ENCODE measurements around the gene AFAP1.

AFAP1 gene

DNA sequence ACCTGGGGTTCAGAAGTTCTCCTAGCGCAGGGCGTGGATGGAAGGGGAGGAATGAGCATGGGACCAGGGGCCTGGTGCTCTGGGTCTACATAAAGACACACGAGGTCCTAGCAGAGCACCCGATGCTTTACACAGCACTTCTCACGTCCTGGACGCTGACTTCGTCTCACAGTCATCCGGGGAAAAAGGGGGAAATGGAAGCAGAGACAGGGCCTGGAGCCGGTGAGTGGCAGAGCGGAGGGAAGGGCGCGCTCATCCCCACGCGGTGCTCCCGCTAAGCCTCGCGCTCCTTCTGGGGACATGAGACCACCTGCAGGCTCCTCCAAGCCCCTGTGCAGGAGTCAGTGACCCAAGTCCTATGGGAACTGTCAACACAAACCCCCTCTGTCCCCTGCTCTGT, 157.7 kb downstream of the AFAP1 start:
- no peak for DNase-seq (ENCODE audit: low spot score)

DNA sequence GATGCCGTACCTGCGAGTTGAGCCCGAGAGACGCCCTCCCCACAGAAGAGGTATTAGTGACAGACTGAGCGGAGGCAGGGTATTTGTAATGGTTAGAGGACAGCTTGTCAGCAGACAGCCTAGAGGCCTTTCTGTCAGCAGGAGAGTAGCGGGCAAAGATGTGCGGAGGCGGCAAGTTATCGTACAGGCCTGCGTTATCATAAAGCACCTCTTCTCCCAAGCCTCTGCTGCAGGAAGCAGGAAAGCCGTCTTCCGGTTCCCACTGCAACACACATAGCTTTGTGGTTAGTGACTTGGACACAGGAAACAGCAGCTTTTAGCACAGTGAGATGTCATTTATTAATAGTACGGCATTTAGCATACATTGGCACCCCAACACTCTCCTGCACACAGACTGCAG, 158.3 kb downstream of the AFAP1 start:
- peak; percentile 61 for DNase-seq (ENCODE audit: low spot score)

DNA sequence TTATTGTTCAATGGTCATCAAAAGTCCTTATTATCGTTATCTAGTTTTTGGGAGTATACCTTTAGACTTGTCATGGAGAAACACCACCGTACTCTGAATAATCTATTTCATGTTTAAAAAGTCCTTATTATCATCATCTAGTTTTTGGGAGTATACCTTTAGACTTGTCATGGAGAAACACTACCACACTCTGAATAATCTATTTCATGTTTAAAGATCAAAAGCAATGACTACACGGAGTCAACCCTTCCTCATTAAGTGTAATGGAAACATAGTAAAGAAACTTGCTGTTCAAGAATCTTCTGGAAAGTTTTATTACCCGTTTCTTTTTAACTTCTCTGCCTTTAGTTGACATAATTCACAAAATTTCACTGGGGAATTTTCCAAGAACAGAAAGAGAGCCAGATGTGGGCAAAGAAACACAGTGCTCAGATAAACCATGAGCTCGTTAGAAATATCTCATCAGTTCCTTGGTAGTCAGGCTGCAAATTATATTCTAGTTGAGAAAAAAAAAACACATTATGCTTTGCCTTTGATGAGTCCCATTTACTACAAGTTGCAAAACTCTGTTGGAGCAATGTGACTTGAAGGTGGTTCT, 158.8 kb downstream of the AFAP1 start:
- no peak for DNase-seq (ENCODE audit: low spot score)

DNA sequence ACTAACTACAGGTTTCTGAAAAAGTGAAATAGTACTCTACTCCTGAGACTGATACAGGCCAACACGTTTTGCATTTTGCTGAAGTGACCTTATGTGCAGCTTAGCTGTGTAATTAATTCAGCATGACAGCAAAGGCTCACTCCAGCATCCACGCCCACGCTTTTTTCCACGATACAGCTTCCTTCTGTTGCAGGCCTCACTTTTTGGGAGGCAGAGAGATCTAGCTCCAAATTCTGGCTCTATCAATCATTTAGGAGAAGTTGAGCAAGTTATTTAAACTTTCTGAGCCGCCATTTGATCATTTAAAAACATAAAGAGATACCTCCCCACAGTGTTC, 160.3 kb downstream of the AFAP1 start:
- peak; percentile 56 for DNase-seq (ENCODE audit: low spot score)

DNA sequence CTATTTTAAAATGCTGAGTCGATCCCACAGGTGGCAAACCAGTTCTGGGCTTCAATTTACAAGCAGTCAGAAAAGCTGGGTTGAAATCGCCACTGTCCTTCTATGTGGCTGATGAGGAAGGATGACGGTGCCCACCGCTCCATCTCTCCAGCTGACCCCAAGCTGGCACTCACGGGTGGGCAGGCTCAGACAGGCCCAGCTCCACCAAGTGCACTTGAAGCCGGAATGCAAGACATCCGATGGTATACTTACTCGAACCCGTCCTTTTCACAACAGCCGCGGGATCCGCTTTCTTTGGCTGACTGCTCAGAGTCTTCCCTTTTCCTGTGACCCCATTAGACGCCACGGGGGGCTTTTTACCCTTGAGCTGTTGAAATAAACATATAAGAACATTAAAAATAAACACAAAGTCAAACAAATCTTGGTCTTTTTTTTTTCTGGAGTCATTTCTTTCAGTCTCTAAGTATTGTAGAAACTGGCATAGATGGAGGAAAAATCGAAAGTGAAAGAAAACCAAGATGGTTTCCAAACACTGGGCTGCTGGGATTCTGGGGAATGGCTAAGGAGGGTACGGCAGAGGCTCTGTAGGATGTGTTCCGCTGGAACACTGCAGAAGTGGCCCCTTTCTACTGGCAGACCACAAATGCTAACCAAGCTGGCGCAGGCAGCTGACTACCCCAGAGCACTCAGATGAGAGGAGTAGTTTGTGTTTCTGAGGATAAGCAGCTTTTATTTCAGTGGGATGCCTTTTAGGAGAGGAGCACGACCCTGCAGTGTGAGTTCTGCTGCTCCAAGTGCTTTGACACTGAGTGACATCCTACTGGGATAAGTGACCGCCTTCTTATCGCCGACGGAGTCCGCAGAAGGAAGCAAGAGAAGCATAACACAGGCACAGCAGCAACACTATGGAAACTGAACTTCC, 160.9 kb downstream of the AFAP1 start:
- no peak for DNase-seq (ENCODE audit: low spot score)

DNA sequence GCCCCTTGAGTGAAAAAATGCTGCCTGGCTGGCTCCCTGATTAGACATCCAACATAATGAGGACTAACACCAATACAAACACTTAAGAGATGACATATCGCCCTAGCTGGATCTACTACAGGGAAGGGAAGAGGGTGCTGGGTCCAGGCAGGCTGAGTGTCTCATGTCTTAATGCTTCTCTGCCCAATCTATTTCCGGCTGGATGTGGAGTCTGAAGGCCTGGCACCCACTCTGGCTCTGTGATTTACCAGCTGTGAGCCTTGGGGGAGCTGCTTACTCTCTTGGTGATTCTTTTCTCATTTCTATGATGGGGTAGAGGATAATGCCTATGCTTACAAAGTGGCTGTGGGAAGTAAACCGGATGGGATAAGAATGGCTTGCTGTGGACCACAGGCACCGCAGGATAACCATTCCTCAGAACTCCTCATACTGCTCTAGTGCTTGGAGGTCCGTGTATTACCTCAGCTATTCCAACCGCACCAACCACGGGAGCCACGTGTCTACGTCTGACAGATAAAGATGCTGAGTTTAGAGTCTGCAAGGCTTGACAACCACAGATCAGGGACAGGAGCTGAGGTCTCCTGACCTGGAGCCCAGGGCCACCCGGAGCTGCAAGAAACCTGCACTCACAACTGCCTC, 161.7 kb downstream of the AFAP1 start:
- DNase-seq (ENCODE audit: low spot score), result no peak

DNA sequence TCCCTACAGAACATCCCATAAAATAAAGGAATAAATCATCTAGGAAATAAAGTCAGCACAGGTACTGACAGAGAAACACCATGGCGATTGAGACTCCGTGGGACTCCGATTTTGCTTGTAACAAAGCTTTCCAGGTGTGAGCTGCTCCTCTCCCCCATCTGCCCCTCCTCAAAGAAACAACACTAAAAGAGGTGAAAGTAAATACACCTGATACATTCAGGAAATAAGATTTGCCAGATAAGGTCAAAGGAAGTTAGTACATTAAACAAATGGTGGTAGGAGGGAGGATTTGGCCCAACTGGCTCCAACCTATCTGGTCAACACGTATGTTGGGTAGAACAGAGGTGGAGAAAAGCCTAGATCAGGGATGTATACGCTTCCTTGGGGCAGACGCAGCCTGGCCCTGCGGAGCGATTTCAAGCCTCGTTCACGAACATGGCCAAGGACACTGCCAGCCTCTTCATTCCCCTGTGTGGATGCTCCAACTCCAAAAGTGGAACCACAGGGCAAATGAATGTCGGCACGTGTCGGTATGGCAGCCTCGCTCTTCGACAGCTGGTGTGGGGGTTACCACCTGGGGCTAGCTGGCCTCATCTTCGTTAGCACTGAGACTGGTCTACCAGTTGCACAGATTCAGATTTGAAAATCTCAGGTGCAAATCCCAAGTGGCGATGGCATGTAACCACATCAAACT, 162.5 kb downstream of the AFAP1 start:
- DNase-seq (ENCODE audit: low spot score), result no peak

DNA sequence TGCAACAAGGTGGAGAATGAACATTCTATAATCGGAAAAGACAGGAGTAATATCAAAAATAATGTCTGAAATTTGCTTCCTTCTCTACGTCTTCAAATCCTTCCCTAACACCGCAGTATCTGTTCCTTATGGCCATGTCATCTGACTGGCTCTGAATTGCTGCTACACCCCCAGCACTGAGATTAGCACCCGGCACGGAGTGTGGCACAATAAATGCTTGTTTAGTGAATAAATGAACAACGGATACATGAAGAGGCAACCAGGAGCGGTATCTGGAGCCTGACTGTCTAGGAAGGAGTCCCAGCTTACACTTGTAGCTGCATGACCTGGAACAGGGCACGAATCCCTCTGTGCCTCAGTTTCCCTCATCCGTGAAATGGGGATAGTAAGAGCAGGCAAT, 164.3 kb downstream of the AFAP1 start:
- no peak for DNase-seq (ENCODE audit: low spot score)

DNA sequence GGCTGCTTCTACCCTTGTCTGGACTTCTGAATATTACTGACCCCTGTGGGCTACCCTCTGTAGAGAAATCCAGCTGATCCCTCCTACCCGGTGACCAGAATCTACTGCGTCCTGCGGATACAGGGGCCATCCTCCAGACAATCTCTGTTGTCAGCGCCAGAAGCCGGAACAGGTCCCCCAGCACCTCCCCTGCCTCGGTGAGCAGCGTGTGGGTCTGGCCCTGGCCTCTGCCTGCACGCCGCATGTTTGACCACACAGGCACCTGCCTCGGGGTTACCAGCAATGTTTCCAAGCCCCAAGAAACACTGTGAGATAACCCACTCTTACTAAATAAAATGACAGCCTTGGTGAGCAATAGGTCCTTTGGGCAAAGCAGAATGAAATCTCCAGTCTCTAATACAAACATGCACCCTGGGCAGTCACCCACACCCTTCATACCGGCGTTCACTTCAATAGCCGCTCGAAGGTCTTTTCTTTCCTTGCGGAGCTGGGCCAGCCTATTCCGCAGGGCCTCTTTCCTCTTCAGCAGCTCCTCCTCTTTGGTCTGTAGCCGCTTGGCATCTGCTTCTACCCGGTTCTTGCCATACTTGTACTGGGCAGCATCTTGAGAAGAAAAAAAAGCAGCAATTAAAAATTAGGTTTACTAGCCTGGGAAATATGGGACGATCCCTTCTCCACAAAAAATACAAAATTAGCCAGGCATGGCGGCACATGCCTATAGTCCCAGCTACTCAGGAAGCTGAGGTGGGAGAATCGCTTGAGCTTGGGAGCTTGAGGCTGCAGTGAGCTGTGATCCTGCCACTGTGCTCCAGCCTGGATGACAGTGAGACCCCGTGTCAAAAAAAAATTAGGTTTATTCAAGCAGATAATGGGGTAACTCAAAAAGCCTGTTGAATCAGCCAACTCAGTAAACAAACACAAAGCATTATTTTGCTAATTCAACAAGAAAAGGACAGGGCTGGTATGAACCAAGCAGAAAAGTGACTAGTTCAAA, 165.1 kb downstream of the AFAP1 start:
- no peak for DNase-seq (ENCODE audit: low spot score)

DNA sequence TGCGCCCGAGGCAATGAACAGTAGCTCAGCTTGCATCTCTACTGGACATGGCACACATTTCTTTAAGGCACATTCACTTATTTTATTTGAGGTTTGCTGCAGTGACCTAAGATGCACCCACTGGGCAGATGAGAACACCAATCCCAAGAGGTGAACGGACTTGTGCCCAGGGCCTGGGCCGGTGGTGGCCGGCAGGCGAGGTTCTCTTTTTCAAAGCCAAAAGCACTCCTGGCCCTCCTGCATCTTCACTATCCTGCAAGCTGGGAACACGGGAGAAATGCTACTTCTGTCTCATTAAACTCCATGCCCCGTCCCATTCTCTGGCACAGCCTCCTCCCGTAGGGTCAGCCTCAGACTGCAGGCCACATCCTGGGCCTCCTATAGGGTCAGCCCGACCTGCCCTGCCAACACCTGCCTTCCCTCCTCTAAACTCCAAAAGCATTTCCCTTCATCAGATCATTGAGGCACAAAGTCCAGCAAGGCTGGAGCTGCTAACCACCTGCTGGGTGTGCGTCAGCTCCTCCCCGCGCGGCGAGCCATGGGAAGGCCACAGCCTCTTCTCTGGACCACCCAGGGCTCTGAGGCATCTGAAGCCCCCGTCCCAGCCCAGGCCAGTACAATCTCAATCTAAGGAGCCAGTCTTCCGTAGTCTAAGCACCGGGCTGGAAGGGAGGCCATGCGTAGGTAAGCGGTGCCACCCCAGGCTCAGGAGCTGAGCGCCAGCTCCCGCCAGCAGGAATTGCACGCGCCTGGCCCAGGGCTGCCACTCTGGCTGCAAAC, 166.1 kb downstream of the AFAP1 start:
- DNase-seq (ENCODE audit: low spot score), result no peak

DNA sequence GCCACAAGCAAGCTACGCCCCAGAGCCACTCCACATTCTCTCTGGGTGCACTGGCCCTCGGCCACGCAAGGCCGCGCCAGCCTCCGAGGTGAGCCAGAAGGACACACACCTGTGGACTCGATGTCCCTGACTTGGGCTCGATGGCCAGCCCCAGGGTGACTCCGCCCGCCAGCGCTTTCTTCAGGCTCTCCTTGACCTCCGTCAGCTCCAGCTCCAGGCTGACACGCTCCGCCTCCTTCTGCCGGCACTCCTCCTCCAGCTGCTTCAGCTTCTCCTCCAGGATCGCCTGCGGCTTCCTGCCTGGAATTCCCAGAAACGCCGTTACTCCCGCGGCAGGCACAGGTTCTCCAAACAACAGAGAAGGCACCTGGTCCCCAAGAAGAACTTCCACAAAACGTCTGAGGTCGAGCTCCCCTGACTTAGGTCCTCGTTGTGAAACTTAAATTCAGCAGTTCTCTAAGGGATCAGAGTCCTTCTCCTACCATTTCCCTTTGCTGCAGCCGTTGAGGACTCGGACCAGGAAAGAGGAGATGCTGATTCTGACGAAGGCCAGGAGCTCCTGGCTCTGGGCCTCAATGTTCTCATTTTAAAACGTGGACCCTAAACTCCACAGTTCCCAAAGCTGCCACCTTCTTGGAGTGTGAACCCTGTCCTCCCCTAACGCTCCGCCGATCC, 166.8 kb downstream of the AFAP1 start:
- DNase-seq (ENCODE audit: low spot score), result no peak

DNA sequence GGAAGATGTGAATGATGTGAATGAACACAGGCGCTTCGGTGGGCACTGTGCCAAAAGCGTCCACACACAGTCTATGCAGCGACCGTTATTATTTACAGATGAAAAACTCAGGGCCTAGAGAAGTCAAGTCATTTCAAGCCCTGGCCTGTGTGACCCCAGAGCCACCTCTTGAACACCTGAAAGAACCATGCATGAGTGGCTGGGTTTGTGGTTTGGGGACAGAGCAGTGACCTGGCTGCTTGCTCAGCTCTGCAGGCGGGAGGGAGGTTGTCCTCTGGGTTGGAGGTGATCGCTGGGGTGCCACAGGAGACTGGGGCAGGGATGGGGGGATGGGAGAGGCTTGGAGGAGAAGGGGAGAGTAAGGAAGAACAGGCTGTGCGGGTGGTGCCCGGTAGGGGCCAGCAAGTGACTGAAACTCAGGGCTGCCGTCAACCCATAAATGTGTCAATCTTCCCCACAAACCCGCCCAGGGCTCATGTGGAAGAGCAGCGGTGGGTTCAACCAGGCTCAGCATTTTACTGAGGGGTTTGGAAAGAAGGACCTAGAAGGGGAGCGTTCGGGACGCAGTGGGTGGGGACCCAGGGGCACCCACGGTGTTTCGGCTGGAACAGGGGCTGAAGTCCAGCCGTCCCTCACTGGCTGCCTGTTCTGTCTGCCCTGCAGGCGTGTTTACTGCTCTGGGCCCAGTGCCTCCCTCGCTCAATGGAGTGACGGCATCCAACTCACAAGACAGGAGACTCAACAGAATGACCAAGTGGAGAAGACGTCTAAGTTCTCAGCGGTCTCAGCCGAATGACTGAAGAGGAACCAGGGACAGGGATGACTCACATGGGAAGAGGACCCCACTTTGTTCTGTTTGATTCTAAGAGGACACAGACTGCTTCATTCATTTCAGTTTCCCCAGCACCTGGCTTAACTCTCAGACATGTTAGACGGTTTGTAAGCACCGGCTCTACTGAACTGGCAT, 167.8 kb downstream of the AFAP1 start:
- DNase-seq (ENCODE audit: low spot score), result no peak

DNA sequence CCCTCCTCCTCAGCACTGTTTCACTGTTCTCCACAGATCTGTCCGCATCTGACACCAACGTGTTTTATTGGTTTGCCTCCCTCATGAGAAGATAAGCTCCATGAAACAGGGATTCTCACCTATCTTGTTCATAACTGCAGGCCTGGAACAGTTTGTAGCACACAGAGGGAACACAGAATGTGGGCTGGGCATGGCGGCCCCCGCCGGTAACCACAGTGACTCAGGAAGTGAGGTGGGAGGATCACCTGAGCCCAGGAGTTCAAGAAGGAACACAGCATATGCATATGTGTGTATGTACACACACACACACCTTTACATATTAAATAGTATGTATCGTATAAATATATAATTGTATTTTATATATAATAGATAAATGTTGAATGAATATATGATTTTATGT, 168.6 kb downstream of the AFAP1 start:
- no peak for DNase-seq (ENCODE audit: low spot score)

DNA sequence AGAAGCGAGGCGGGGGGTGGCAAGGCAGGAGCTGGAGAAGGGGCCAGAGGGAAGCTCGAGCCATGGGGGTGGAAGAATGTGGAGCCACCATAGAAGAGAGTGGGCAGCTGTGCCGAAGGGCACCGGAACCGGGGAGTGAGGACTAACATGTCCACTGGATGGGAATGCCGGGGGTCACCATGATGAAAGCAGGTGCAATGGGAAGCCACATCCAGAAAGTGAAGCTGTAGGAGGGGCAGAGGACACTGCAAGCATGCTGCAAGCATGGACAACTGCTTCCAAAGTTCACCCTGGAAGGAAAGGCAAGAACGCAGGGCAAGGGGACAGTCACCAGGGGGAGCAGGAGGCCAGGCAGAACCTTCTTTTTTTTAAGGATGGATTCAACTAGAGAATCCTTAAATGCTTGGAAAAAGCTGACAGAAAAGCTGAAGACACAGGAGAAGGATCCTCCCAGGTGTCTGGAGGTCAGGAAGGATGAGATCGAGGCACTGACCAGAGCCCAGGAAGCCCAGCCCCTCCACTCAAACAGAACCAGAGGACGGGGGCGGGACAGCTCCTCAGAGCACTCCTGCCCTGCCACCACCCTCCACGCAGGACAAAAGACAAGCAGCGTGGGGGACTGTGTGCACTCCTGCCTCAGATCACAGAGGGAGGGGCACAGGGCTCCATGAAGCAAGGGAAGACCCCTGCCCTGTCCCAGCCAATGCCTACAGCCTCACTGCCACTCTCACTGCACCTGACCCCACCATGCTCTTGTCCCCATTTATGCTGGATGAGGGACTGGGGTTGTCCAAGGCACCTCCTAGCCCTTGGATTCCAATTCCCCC, 169.2 kb downstream of the AFAP1 start:
- DNase-seq (ENCODE audit: low spot score), result peak; percentile 47

DNA sequence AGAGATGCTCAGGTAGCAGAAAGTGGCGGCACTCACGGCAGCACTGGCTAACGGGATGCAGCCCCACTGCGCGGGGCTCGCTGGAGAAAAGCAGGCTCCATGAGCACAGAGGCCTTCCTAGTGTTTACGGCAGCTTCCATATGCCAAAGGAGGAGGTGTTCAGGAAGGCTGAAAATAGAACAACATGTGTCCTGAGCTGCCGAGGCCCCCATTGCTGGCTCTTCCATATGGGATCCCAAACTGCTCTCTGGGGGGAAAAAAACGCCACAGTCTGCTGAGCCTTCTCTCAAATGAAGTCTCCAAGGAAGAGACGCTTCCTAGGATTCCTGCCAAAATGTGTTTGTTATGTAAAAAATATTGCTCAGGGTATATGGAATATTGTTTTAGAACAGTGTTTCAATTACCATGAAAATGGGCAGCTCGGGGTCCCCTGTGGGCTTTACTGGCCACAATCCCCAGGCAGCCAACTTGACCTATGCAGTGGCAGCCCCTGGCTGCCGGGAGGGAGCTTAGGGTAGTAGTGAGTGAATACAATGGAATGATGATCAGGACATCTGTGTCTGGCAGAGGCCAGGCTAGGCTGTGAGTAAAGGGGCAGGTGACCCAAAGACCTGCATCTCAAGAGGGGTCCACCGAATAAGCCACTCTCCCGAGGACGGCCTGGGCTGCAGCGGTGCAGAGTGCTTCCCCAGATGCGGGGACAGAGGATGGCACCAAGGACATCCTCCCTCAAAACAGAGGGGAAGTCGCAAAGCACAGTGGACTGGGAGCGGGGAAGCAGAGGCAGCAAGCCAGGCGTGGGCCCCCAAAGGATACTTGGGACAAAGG, 170.1 kb downstream of the AFAP1 start:
- DNase-seq (ENCODE audit: low spot score), result no peak

DNA sequence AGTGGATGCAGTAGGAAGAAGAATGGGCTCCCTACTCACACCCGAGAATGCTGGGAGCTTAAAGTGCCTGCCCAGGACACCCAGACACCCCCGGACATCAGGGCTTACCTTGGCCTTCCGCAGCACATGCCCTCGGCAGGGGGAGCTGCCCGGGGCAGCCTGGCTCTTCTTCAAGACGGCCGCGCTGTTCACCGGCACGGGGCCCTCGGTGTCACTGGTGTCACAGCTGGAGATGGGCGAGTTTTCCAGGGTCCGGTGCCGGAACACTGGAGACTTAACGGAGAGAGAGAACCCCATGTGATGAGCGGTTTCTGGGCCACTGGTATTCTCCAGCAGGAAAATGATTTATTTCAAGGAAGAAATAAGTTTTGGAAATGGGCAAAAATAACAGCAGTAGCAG, 170.9 kb downstream of the AFAP1 start:
- DNase-seq (ENCODE audit: low spot score), result no peak

DNA sequence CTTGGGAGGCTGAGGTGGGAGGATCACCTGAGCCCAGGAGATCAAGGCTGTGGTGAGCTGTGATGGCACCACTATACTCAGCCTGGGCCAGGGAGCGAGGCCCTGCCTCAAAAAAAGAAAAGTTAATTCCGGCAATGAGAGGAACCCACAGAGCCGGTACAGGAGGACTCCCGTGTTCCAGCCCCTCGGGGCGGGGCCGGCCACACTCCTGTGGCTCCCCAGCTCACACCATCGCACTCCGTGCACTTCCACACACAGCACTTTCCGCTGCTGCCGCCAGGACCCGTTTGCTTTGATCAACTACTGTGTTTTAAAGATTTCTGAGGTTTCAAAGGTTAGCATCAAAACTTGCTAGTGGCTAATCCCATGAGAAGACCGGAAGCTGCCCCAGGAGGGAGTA, 171.7 kb downstream of the AFAP1 start:
- DNase-seq (ENCODE audit: low spot score), result no peak

Data from AG20443 (cell line).